Medulla oblongata (tissue), 1 donor: Measurements from ENCODE around the gene NAB1.
"Not testable (repeated sequence)": the region's sequence is repeated elsewhere in the genome, so short reads cannot be mapped to it uniquely, and the experiment has no call there.

ENCODE experiments used
- DNase-seq: peaks from one replicate; pipeline ENCODE4 v3.0.0-alpha.2; 2015; ENCODE audit errors: extremely low spot score

NAB1 gene

DNA sequence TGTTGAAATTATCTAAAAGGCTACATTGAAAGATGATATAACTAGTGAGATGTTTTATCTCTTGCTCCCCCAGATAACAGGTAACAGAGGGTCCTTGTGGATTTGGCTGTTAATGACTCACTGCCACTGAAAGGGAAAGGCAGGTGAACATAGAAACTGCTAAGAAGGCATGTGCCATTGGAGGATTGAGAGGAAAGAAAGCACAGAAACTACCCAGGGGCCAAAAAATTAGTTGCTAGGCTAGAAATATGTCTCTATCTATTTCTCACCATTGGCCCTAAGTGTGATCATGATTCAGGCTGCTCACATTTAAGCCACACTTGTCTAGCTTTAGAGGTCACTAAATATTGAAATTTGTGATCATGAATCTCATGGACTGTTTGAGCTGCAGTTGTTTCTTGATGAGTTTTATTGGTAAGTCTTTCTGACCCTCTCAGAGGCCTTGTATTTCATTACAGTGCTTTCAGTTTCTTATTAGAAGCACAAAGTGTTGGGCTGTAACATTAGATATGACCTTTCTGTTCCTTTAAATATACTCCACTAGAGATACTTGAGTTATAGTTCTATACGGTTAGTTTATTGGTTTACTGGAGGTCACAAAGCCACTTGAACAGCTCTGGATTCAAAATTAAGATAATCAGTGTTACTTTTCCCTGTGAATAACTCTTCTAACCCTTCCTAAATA lies 26.2 kb downstream of the NAB1 start:
- no peak for DNase-seq

DNA sequence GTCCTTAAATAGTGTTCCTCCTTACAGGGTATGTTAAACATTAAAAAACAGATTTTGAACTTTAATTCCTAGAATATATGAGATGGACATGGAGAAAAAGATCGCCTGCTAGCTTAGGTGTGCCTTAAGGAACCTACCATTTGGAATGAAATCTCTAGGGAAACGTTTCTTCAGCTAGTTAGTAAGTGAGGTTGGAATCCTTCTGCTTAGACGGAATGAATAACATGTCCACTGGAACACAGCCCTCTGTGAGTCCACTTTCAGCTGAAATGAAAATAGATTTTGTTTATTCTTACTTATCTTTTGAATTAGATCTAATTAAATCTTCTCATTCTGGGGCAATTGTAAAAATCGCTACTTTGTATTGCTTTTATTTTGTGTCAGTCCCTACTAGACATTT lies 28.4 kb downstream of the NAB1 start:
- DNase-seq, result no peak

DNA sequence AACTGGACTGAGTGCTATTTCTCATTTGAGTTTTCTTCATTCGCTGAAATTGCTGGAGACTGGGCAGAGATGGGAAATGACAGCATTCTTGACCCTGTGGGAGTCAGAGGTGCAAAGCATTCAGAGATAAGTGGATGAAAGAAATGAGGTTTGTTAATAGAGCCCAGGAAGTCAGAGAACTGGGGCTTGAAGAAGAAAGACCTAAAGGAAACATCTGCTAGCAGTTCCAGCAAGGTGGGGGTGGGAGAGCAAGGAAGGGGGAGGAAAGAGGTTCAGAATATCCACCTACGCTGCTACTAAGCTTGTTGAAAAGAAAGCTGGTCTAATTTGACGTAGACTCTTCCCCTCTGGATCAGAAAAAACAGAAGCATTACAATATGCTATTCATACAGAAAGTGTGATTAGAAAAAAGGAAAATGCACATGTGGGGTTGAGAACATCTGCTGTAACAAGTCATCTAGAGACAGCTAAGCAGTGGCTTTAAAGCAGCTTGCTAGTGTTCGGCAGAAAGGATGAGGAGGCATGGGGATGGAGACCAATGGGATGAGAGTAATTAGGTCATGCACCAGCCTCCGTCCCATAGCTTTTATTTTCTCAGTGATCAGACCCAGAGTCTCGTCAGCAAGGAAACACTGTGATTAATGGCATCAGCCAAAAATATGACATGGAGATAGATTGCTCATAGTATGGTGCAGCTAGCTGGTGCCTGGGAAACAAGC lies 29.7 kb downstream of the NAB1 start:
- DNase-seq, result no peak

DNA sequence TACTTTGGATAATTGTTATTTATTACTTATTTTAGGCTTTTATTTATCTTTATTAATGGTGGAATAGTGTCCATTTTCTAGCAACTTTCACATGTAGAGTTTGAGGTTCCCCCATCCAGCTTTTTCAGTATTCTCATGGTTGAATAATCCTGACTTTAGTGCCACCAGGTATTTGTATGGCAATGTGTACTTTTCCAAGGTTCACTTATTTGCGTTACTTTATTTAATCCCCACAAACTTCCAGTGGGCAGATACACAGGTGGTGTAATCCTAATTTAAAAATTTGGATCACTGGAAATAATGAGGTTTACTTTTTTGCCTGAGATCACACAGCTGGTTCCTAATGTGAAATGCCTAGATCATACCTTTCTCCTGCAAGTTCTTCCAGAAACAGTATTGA lies 30.5 kb downstream of the NAB1 start:
- DNase-seq, result no peak

DNA sequence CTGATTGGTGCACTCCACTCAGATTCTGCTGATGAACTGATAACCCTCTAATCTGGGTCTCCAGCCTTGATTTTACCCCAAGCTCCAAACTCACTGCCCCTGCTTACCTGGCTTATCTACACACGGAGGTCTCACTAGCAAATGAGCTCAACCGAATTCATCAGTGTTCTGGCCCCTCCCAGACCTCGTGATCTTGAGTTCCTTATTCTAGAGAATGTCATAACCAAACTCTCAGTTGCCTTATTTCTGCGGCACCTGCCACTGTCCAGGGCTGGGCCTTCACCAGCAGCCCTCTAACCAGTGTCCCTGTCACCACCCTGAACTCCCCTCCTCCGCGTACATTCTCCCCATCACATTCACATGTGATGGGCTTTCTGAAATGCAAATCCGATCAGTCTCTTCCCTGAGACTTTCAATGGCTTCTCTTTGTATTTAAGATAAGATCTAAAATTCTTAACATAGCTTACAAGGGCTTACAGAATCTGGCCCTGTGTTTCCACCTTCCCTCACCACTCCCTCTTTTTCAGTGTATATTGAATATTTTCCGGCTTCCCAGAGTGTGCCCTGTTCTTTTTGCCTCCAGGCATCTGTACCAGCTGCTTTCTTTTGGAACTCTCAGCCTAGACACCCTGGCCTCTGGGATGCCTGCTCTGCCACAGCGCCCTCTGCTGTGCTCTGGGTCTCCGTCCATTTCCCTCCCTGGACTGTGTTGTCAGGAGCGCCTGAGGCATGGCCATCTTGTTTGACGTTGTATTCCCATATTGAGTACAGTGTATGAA lies 31.1 kb downstream of the NAB1 start:
- DNase-seq, result peak; percentile 78

DNA sequence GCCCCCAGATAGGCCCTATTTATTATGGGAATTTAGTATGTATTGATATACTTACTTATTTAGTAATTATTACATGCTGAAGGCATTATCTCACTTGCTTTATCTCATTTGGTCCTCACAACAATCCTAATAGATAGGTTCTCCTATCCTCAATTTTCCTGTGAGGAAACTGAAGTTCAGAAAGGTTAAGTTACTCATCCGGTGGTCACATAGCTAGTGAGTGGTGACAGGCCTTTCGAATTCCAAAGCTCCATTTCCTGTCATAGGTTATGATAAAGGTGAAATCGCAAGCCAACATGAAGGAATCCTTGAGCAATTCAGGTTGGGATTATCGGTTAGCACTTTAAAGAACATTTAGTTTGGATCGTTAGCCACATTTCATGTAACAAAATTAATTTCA lies 33.3 kb downstream of the NAB1 start:
- DNase-seq, result no peak

DNA sequence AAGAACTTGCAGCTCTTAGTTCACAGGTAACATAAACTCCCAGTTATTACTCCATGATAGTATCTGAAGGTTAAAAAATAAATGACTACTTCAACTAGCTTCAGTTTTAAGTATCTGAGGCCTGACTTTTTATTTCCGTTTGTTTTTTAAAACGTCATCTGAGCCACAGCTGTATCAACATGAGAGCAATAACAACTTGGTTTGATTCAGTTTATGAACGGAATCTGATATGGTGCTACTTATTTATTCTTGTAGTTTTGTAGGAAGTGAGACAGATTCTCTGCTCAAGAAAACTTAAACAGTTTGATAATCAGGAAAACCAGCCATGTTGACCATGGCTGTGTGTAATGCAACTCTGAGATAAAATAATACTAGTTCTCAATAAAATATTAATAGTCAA lies 34.9 kb downstream of the NAB1 start:
- DNase-seq, result no peak

DNA sequence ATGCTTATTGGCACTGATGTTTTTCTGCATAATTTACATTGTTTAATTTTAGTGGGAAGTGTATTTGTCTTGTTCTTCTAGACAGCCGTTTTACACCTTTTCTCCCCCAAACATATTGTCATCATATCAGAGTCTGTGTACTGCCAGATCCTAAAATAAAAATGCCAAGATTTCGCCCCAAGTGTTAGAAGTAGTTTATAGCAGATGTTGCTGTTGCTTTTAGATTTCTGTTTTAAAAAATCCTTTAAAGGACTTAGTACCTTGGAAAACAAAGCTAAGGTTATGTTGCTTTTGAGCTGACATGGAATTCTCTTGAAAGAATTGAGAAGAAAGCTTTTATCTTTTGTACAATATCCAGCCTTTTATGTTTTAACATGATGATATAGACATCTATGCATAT lies 36.0 kb downstream of the NAB1 start:
- no peak for DNase-seq

DNA sequence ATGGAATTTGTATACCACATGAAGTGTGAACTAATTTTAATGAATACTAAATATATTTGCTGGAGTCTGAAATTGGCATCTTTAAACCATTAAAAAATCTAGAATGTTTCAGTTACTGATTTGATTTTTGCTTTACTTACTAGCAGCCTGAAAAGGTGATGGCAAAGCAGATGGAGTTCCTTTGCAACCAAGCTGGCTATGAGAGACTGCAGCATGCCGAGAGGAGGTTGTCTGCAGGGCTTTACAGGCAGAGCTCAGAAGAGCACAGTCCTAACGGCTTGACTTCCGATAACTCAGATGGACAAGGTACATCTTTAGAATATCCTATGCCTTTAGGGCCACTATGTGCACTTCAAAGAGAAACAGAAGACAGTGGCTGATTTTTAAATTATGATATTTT lies 36.5 kb downstream of the NAB1 start:
- DNase-seq, result no peak

DNA sequence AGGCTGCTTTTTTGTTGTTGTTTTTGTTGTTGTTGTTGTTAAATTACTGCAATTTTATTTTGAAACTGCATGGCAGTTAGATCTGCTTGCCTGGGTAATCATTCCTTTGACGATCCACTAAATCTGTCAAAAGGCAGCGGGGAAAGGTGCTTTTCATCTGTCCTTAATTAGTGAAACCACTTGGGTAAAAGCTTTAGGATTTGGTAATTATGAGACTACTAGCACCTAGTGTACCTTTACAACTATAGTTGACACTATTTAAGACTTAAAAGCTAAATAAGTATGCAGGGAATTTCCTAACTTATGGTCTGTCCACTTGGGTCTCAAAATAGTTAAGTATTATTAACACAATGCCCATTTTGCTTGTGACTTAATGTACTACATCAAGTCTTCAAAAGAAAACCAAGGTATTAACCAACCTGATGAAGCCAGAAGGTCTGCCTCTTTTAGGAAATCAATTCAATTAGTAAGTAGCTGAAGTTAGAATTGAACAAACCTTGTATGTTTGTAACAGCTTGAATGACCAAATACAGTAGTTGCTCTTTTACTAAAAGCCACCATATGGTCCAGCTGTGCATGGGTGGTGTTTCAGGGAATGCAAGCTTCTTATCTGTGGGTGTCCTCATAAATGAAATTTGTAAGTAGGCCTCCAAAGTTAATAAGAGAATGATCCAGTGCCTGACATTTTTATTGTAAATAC lies 44.8 kb downstream of the NAB1 start:
- DNase-seq, result no peak

DNA sequence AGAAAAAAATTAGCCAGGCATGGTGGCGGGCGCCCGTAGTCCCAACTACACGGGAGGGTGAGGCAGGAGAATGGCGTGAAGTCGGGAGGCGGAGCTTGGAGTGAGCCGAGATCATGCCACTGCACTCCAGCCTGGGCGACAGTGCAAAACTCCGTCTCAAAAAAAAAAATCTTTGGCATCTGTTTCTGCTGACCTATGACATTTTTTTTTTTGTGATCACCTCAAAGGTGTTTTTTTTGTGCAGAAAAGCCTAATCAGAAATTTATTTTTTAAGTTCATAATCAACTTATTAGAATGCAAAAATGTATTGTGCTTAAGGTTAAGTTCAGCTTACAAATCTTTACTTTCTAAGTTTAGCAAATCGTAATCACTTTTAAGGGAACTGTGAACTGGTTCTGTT lies 45.6 kb downstream of the NAB1 start:
- no peak for DNase-seq

DNA sequence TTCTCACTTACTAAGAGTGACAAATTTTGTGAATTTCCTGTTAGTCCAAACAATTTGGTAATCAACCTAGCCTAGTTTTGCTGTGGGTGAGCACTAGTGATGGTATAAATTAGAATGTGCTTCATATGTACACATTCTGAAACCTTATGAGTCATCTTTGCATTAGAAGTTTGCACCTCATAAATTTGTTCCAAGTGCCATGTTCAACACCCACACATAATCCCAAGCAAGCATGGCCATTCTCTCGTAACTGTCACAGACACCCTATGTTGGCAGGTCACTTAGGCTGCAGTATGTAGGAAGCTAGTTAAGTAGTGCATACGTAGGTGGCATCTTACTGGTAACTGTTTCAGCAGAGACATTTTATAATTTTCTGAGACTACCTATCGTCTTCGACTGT lies 46.9 kb downstream of the NAB1 start:
- DNase-seq, result no peak

DNA sequence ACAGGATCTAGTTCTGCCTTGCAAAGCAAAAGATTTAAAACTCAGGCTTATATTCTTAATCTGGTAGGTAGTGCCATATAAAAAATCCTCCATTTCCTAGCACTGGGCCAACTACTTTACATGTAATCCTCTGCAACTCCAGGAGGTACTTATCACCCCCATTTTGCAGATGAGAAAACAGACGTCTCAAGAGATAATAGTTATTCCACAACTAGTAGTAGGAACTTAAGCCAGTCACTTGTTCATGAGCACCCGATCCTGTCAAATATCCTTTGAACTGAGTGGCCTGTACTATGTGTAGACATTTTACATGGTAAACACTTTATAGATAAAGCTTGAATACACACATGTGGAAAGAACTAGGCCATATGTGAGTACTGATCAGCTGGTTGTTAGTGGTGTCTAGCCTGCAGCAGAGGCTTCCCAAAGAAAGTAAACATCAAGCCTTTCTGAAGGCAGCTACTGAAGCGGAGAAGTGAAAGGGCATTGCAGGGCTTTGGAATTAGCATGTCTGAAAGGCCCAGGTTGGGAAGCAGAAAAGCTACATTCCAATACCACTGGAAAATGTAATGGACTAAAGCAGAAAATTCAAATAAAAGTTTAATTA lies 48.0 kb downstream of the NAB1 start:
- no peak for DNase-seq

DNA sequence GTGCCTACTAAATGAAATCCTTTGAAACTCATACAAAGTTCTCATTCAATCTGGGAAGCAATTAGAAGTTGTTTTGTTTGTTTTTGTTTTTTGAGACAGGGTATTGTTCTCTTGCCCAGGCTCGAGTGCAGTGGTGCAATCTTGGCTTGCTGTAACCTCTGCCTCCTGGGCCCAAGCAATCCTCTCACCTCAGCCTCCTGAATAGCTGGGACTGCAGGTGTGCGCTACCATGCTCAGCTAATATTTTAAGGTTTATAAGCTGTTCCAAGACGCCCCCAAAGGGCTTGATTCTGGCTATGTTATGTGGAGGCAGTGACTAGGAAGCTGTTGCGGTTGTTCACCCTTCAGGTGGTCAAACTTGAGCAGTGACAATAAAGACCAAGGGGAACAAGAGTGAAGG lies 48.5 kb downstream of the NAB1 start:
- no peak for DNase-seq

DNA sequence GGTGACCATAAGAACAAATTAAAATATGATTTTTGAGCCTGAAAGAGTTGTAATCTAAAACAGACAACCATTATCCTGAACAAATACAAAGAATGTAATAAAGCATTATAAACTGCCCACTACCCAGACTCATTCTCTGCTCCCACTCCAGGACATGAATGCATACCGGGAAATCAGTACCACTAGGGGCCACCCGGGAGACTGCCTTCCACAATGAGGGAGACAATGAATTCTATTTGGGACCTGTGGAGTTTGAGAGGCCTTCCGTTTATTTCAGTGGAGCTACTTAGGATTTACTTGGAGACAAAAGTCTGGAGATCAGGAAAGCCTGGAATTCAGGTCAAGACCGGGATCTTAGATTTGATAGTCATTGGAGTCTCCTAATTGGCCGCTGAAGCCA lies 50.0 kb downstream of the NAB1 start:
- DNase-seq, result peak; percentile 25

DNA sequence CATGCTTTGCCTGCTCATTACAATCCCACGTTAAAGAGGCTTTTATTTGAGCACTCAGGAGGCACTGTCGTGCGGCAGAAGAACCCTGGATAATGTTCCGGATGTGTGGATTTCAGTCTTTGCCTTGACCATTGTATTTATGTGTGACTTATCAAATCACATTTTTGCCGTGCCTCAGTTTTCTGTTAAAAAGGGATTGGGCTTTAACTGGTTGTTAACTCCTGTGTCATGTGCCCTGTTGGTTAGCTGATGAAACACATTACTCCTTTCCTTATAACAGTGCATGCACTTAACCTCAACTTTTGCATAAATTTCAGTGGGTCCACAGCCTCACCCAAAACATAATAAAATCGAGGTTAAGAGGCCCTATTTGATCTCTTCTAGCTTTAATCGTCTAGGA lies 52.7 kb downstream of the NAB1 start:
- DNase-seq, result no peak

DNA sequence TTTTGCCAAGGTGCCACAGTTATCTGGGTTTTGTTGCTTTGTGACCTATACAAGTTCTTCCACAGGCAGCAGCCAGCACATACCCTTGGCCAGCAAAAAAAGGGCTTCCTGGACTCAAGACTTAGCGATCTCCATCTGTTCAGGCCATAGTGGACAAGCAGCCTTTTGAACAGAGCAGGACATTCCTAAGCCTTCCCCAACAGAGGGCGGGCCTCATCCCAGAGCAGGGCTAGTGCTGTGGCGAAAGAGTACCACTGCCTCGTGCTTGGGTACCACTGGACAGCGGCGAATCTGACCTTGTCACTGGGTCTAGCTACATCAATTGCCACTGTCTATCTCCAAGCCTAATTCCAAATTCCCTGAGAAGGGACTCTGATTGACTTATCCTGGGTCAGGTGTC lies 56.4 kb downstream of the NAB1 start:
- DNase-seq, result no peak

DNA sequence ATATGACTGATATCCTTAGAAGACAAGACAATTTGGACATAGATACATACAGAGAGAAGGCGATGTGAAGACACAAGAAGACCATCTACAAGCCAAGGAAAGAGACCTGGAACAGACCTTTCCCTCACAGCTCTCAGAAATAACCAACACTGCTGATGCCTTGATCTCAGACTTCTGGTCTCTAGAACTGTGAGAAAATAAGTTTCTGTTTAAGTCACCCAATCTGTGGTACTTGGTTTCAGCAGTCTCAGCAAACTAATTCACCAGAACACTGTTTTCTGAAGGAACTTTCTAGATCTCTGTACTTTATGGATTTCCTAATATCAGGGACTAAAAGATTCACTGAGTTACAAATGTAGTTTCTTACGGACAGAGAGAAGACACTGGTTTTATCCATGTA lies 58.8 kb downstream of the NAB1 start:
- no peak for DNase-seq

DNA sequence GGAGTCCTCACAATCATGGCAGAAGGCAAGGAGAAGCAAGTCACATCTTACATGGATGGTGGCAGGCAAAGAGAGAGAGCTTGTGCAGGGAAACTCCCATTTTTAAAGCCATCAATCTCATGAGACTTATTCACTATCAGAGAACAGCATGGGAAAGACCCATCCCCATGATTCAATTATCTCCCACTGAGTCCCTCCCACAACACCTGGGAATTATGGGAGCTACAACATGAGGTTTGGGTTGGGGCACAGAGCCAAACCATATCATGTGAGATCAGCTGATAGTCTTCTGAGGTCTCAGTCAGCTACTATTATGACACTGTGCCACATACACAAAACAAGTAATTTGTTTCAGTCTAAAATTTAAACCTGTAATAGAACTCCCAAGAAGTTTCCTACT lies 59.8 kb downstream of the NAB1 start:
- not testable (repeated sequence) for DNase-seq

DNA sequence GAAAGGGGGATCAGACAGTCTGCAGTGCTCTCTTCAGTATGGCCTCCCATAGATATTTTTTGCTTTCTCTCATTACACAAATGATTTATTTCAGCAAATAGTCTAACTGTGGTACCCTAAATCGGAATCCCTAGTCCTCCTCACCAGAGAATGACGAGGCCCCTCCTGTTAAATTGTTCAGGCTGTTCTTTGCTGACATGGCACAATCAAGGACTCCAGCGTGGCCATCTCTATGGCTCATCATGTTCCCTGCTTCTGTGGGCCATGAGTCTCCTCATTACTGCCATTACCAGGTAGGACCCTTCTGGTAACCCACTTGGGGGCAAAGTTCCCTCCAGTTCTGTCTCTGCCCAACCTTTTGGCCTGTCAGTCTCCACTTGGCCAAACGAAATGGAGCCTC lies 62.2 kb downstream of the NAB1 start:
- no peak for DNase-seq

DNA sequence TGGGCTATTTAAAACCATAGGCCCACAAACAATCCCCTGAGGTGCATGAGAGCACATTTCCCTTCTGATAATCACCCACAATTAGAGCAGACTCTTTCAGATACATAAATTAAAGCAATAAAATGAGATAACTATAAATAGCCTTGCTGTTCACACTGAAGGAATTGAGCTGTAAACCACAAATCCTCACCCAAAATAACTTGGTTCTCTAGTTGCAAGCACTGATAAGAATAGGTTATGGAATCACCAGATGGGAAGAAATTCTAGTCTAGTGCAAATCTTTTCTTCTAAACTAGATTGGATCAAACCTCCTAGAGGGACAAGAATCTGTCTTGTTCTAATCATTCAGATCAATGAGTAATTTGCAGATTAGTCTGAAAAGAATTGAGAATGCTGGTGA lies 64.6 kb downstream of the NAB1 start:
- no peak for DNase-seq

DNA sequence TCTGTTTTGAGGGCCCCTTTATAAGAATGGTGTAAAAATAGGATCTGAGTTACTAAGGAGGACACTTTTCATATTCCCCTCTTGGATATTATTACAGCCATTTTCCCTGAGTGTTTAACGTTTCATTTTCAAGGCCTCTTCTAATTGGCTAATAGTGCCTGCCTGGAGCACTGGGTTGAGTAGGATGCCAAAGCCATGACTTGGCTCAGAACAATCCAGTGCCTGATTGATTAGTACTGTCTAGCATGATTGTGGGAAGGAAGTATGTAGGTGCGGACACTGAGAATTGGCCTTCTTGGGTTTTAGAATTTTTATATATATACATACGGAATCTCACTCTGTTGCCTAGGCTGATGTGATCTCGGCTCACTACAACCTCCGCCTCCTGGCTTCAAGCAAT lies 66.1 kb downstream of the NAB1 start:
- DNase-seq, result no peak
